HEK293 (cell line): Measurements from ENCODE around the gene TP73.

Experiments
- CTCF ChIA-PET: fragments of 350-600 bp; formaldehyde crosslinking; extraction: SDS; loops from one replicate; lab custom pipeline; 2021; ENCODE audit warnings: antibody characterized with exemption; lab: Yijun Ruan, JAX
- POLR2A ChIA-PET: fragments of 300-600 bp; formaldehyde crosslinking; extraction: SDS; loops from one replicate; lab custom pipeline; 2020; ENCODE audit warnings: antibody characterized with exemption, inconsistent platforms; lab: Yijun Ruan, JAX
- H3K27ac ChIP-seq: fragments of 200-500 bp; sonication (Bioruptor generic); 2 replicates; pipeline ENCODE4 v1.5.1; 2014; ENCODE audit warnings: low read depth, low read length, control low read depth, inconsistent platforms; ENCODE audit errors: extremely low read depth
- H3K36me3 ChIP-seq, 2 experiments: fragments of 200-500 bp in 1 of 2; sonication (Bioruptor generic) in 1 of 2; 1 replicate in 1 of 2; 2 replicates in 1 of 2; pipeline ENCODE4 v1.5.1; 2014 to 2017; ENCODE audit warnings: inconsistent platforms in 2 of 2, low read length in 2 of 2; ENCODE audit not compliant: control insufficient read depth in 2 of 2, insufficient read depth in 1 of 2
- H3K4me1 ChIP-seq: fragments of 200-500 bp; sonication (Bioruptor generic); 2 replicates; pipeline ENCODE4 v1.5.1; 2014; ENCODE audit warnings: mild to moderate bottlenecking, low read length, inconsistent platforms; ENCODE audit not compliant: control insufficient read depth, insufficient read depth
- H3K4me3 ChIP-seq: 2 replicates; pipeline ENCODE4 v1.5.1; 2011; ENCODE audit warnings: low read depth, mild to moderate bottlenecking, control low read depth, low read length, moderate library complexity
- H3K9me3 ChIP-seq: fragments of 200-500 bp; sonication (Bioruptor generic); 2 replicates; pipeline ENCODE4 v1.5.1; 2014; ENCODE audit warnings: low read depth, low read length, inconsistent platforms; ENCODE audit not compliant: control insufficient read depth, insufficient read depth
- CTCF ChIP-seq: fragments of 450-650 bp; formaldehyde crosslinking; IDR thresholded peaks from 2 replicates; pipeline ENCODE4 v1.5.1; 2016; ENCODE audit warnings: missing biosample characterization, missing genetic modification characterization
- ELK4 ChIP-seq: IDR thresholded peaks from 2 replicates; pipeline ENCODE4 v1.6.1; 2011; ENCODE audit warnings: mild to moderate bottlenecking, low read depth, low read length, borderline replicate concordance
- KLF10 ChIP-seq: fragments of 450-650 bp; IDR thresholded peaks from 2 replicates; pipeline ENCODE4 v1.5.1; 2018; ENCODE audit warnings: missing biosample characterization, mild to moderate bottlenecking, missing genetic modification characterization
- PRDM10 ChIP-seq: fragments of 450-650 bp; formaldehyde crosslinking; IDR thresholded peaks from 2 replicates; pipeline ENCODE4 v1.5.1; 2016; ENCODE audit warnings: missing biosample characterization, missing genetic modification characterization
- ZBTB20 ChIP-seq: fragments of 450-650 bp; formaldehyde crosslinking; IDR thresholded peaks from 2 replicates; pipeline ENCODE4 v1.5.1; 2016; ENCODE audit warnings: missing biosample characterization, missing genetic modification characterization
- ZNF10 ChIP-seq: fragments of 450-650 bp; formaldehyde crosslinking; IDR thresholded peaks from 2 replicates; pipeline ENCODE4 v1.5.1; 2017; ENCODE audit warnings: missing biosample characterization, missing genetic modification characterization
- ZNF211 ChIP-seq: fragments of 450-650 bp; formaldehyde crosslinking; IDR thresholded peaks from 2 replicates; pipeline ENCODE4 v1.5.1; 2016; ENCODE audit warnings: low read depth, missing biosample characterization, missing genetic modification characterization
- ZNF335 ChIP-seq: fragments of 450-650 bp; formaldehyde crosslinking; conservative IDR thresholded peaks from 2 replicates; pipeline ENCODE4 v1.5.1; 2016; ENCODE audit warnings: missing biosample characterization, missing genetic modification characterization
- ZNF350 ChIP-seq: fragments of 450-650 bp; formaldehyde crosslinking; IDR thresholded peaks from 2 replicates; pipeline ENCODE4 v1.5.0; 2017; ENCODE audit warnings: missing biosample characterization, mild to moderate bottlenecking, missing genetic modification characterization
- ZNF423 ChIP-seq: fragments of 450-650 bp; formaldehyde crosslinking; IDR thresholded peaks from 2 replicates; pipeline ENCODE4 v1.5.1; 2016; ENCODE audit warnings: missing biosample characterization, missing genetic modification characterization
- ZNF596 ChIP-seq: fragments of 450-650 bp; IDR thresholded peaks from 2 replicates; pipeline ENCODE4 v1.5.0; 2018; ENCODE audit warnings: missing biosample characterization, mild to moderate bottlenecking, missing genetic modification characterization, moderate library complexity
- ZNF645 ChIP-seq: fragments of 450-650 bp; formaldehyde crosslinking; IDR thresholded peaks from 2 replicates; pipeline ENCODE4; 2016; ENCODE audit warnings: missing biosample characterization, missing genetic modification characterization

The TP73 gene

GRCh38 chr1:3649342-3650247 lies 2.7 kb upstream of the TP73 start, which contains the start of gene WRAP73 (continued):
- 0 out of 2 replicates have a peak, but pooled peaks have one; percentile 23 for TF ChIP-seq ZNF10 (tag by site-specific recombination)
- TF ChIP-seq CTCF (tag by site-specific recombination) = peak; percentile 84
- TF ChIP-seq ZNF350 (tag by site-specific recombination) = no peak
- TF ChIP-seq ZNF335 (tag by site-specific recombination) = peak; percentile 87

GRCh38 chr1:3650248-3651025 lies 1.9 kb upstream of the TP73 start:
- H3K4me1 ChIP-seq = no peaks in the 10 kb centered on the region
- CTCF ChIA-PET = interaction anchor here (0.6 kb wide), 1 partner anchor 165 kb away, joined by 3 read pairs; no protein-coding TSS in a partner anchor
- no peaks in the 10 kb centered on the region for H3K9me3 ChIP-seq
- POLR2A ChIA-PET = no interaction called here
- no peak overlapping the region for H3K27ac ChIP-seq
- TF ChIP-seq KLF10 (tag by site-specific recombination) (0 out of 2 replicates have a peak, but pooled peaks have one; percentile 11), ZNF335 (tag by site-specific recombination) (peak; percentile 13; the same call in 1 of the 2 replicates), ZBTB20 (0 out of 2 replicates have a peak, but pooled peaks have one; percentile 6), ZNF211 (tag by site-specific recombination) (no peak), ZNF423 (tag by site-specific recombination) (no peak), ZNF596 (peak; percentile 58; the same call in 1 of the 2 replicates), PRDM10 (tag by site-specific recombination) (0 out of 2 replicates have a peak, but pooled peaks have one; percentile 14), ELK4 (0 out of 2 replicates have a peak, but pooled peaks have one; percentile 1), ZNF645 (no peak)
- peaks cover 0 to 31% of the 10 kb centered on the region in 2 experiments; a peak in 1 of 3 replicates for H3K36me3 ChIP-seq
- no peak overlapping the region for H3K4me3 ChIP-seq
